Measurements from ENCODE around the gene PDE1A.

GRCh38 chr2:182412858-182413257 is 14.0 kb downstream of the PDE1A start:
- no peak for TF ChIP-seq CTCF (IDR thresholded peaks at IDR 0.05 in 4 of 5, conservative IDR thresholded peaks at IDR 0.05 in 1 of 5)
- TF ChIP-seq POLR2A (IDR thresholded peaks at IDR 0.05): no peak
